Measurements from ENCODE around the gene BCL11A. TPM values are rescaled to one million over a fixed set of nuclear protein-coding genes. Genes with fewer than 3 reads are reported as not detected.

The BCL11A gene
- total and polyA plus RNA-seq, 2 of the 13 experiments (the other 11 are each of a cell fraction or from before 2014, with no cell fraction given) = not detected

- TF ChIP-seq EED (CRISPR knock-in tag; IDR thresholded peaks at IDR 0.05) (no peak), SOX5 (CRISPR knock-in tag; IDR thresholded peaks at IDR 0.05; ENCODE audit: borderline replicate concordance) (no peak), E2F1 (CRISPR knock-in tag; IDR thresholded peaks at IDR 0.05) (no peak), TAF15 (IDR thresholded peaks at IDR 0.05; ENCODE audit: low read depth, low read length, poor library complexity, severe bottlenecking) (no peak), ZNF20 (CRISPR knock-in tag; IDR thresholded peaks at IDR 0.05) (no peak), ZNF354B (CRISPR knock-in tag; IDR thresholded peaks at IDR 0.05) (no peak), FUBP1 (CRISPR knock-in tag; IDR thresholded peaks at IDR 0.05; ENCODE audit: borderline replicate concordance) (no peak), ZNF317 (CRISPR knock-in tag; IDR thresholded peaks at IDR 0.05) (no peak), TOE1 (CRISPR knock-in tag; IDR thresholded peaks at IDR 0.05) (no peak), SMARCE1 (IDR thresholded peaks at IDR 0.05; ENCODE audit: borderline replicate concordance) (no peak), TBL1XR1 (IDR thresholded peaks at IDR 0.05; ENCODE audit: borderline replicate concordance, low read length, partially characterized antibody) (no peak), ZNF251 (CRISPR knock-in tag; IDR thresholded peaks at IDR 0.05) (no peak)
- H3K4me2 ChIP-seq (ENCODE audit: low read depth, low read length) = no peak overlapping the region
- no peaks in the 10 kb centered on the region for H3K9me3 ChIP-seq (ENCODE audit: low read length)
- in situ Hi-C loops (cut with HindIII; ENCODE audit: extremely low pct_ligation_motif_present, low pct_unique_long_range_greater_than_20kb) (no loop called here), intact Hi-C loops (cut with micrococcal nuclease; ENCODE audit: unreplicated experiment) (no loop called here)
- ATAC-seq (no peak), DNase-seq (ENCODE audit: low spot score) (no peak), FAIRE-seq (no peak)
- no peaks in the 10 kb centered on the region for H3K36me3 ChIP-seq (replicated peaks in 1 of 2; ENCODE audit: control insufficient read depth in 1 of 2, insufficient read depth in 2 of 2, low read length in 2 of 2)
- H4K20me1 ChIP-seq (ENCODE audit: insufficient read depth, low read length) = no peaks in the 10 kb centered on the region
- H3K27me3 ChIP-seq (ENCODE audit: control insufficient read depth in 1 of 2, insufficient read depth in 2 of 2, low read length in 2 of 2) = peaks cover 0 to 15% of the 10 kb centered on the region in 2 experiments; a peak in 3 of 5 replicates
- no peak overlapping the region for H3K9ac ChIP-seq (ENCODE audit: insufficient read depth, low read depth, low read length)
- H3K79me2 ChIP-seq (ENCODE audit: insufficient read depth, low read length) = no peaks in the 10 kb centered on the region
- H3K27ac ChIP-seq (ENCODE audit: extremely low read length, insufficient read depth, low read length) = no peak overlapping the region
- CTCF ChIA-PET (ENCODE audit: low intra/inter-chr PET ratio, low total read pairs) = no interaction called here
- POLR2A ChIA-PET = no interaction called here
- no TSS peak for BruUV-seq (replicated peaks)
- 37% methylated on average over 8 of the region's 8 CpGs for WGBS (ENCODE audit: low lambda C conversion rate)
- H3K4me1 ChIP-seq (ENCODE audit: insufficient read depth, low read length) = no peaks in the 10 kb centered on the region
- no peak overlapping the region for H3K4me3 ChIP-seq (replicated peaks in 1 of 3; ENCODE audit: insufficient read depth in 1 of 3, low read depth in 2 of 3, low read length in 3 of 3)
- no peak overlapping the region for H2AFZ ChIP-seq (ENCODE audit: low read length)
Measured at GRCh38 chr2:60408811-60409530, 144.5 kb downstream of the BCL11A start.

Data from HepG2 (cell line).